ENCODE results near the gene SLC28A1.

The SLC28A1 gene

DNA sequence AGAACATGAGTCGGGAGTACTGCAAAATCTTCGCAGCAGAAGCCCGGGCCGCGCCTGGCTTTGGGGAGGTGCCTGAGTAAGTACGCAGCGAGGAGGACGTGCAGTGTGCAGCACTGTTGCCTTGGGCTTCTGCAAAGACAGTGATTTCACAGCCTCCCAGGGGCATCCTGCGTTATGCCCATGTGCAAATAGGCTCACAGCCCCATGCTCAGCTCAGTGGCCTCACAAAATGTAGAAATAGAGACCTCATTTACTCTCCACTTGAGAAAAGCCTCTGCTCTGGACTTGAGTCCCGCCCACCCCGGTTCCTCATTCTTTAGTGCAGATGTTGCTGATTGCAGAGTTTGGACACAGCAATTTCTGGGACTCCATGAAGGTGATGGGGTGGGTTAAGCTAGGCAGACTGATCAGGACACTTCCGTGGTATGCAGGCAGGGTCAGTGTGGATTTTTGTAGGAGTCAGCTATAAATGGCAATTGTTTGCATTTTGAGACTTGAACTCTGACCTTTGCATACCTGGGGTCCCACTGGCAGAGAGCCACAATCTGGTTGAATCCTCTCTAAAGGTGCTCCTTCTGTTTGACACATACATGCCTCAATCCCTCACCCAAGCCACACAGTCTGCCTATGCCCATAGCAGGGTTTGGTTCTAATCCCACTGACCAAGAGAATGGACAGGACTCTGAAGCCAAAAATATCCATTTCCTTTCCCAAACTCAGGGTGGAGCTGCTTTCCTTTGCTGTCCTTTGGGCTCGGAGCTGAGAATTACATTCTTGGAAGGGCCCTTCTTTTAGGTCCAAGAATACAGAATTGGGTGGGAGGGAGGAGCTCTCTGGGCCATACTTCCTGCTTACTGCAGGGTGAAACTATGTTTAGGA lies 20.7 kb upstream of the SLC28A1 start:
- Histone ChIP-seq H3K4me1 (ENCODE audit: control insufficient read depth, insufficient read depth, low read length) (no peaks in the 10 kb centered on the region), H3K27me3 (ENCODE audit: control insufficient read depth, insufficient read depth, low read length) (no peaks in the 10 kb centered on the region), H3K36me3 (ENCODE audit: control insufficient read depth, insufficient read depth, low read length) (peaks cover 4% of the 10 kb centered on the region), H3K9me3 (ENCODE audit: control insufficient read depth, insufficient read depth, low read length) (no peaks in the 10 kb centered on the region), H3K9ac (ENCODE audit: low read depth, low read length) (no peak overlapping the region), H3K4me3 (ENCODE audit: low read depth, low read length) (no peak overlapping the region)

DNA sequence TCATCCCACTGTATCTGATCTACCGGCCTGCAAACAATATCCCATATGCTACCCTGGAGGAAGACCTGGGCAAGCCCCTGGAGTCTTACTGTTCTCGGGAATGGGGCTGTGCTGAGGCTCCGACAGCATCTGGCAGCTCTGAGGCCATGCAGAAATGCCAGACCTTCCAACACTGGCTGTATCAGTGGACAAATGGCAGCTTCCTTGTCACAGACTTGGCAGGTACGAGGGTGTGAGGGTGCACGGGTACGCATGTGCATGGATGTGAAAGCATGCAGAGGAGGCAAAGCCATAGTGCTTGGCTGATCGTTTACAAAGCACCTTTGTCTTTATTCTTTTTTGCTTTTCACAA lies 20.0 kb upstream of the SLC28A1 start:
- H3K9ac ChIP-seq (ENCODE audit: low read depth, low read length) = no peak overlapping the region
- H3K9me3 ChIP-seq (ENCODE audit: control insufficient read depth, insufficient read depth, low read length) = no peaks in the 10 kb centered on the region
- H3K27me3 ChIP-seq (ENCODE audit: control insufficient read depth, insufficient read depth, low read length) = no peaks in the 10 kb centered on the region
- no peak overlapping the region for H3K4me3 ChIP-seq (ENCODE audit: low read depth, low read length)
- H3K4me1 ChIP-seq (ENCODE audit: control insufficient read depth, insufficient read depth, low read length) = no peaks in the 10 kb centered on the region
- no peaks in the 10 kb centered on the region for H3K36me3 ChIP-seq (ENCODE audit: control insufficient read depth, insufficient read depth, low read length)

DNA sequence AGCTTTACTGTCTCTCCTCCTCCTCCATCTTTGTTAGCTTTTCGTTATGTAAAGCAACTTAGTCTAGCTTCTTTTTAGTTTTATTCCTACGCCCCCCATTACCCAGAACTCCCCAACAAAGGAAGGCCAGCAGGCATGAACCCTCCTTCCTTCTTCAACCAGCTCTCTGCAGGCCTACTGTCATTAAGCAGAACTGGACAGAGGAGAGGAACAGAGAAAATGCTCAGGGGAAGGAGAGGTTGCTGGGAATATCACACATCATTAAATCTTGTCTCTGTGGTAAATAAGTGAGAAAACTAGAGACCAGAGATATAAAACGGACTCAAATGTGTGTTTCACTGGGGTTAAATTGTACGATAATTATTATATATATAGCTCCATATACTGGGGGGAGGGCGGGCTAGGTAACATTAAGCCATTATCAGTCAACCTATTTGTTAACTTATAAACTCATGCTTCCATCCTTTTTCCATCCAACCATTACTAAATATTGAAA lies 19.3 kb upstream of the SLC28A1 start:
- no peaks in the 10 kb centered on the region for H3K36me3 ChIP-seq (ENCODE audit: control insufficient read depth, insufficient read depth, low read length)
- H3K4me1 ChIP-seq (ENCODE audit: control insufficient read depth, insufficient read depth, low read length) = no peaks in the 10 kb centered on the region

DNA sequence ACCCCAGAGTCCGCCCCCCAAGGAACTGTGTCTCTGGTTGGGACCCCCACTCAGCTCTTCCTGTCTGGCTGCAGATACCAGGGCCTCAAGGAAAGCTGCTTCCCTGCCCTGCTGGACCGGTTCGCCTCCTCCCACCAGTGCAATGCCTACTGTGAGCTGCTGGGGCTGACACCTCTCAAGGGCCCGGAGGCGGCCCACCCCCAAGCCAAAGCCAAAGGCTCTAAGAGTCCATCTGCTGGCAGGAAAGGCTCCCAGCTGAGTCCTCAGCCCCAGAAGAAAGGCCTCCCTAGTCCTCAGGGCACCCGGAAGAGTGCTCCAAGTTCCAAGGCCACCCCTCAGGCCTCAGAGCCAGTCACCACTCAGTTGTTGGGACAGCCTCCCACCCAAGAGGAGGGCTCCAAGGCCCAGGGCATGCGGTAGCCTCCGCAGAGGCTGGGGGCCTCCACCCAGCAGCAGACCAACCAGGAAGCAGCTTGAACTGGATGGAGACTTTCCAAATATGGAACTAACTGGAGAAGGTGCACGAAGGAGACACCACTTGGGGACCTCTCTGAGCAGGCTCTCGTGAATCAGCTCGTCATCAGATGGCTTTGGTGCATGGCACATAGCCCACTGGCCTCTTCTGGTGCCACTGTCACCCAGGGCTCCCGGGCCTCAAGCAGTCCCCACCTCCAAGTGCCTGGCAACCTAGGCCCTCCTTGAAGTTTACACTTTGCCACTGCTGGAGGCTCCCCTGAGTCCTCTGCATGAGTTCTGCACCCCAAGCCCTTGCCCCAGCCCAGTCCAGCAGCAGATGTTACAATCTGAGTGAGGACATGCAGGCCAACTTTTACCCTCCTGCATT lies 16.2 kb upstream of the SLC28A1 start:
- Histone ChIP-seq H3K4me1 (ENCODE audit: control insufficient read depth, insufficient read depth, low read length) (no peaks in the 10 kb centered on the region), H3K4me3 (ENCODE audit: low read depth, low read length) (no peak overlapping the region), H3K27me3 (ENCODE audit: control insufficient read depth, insufficient read depth, low read length) (no peaks in the 10 kb centered on the region), H3K9me3 (ENCODE audit: control insufficient read depth, insufficient read depth, low read length) (no peaks in the 10 kb centered on the region), H3K9ac (ENCODE audit: low read depth, low read length) (no peak overlapping the region), H3K36me3 (ENCODE audit: control insufficient read depth, insufficient read depth, low read length) (no peaks in the 10 kb centered on the region)

More for the DNA sequence above, 19.3 kb upstream of the SLC28A1 start:
- H3K9ac ChIP-seq (ENCODE audit: low read depth, low read length) = no peak overlapping the region
- no peaks in the 10 kb centered on the region for H3K9me3 ChIP-seq (ENCODE audit: control insufficient read depth, insufficient read depth, low read length)
- no peak overlapping the region for H3K4me3 ChIP-seq (ENCODE audit: low read depth, low read length)
- no peaks in the 10 kb centered on the region for H3K27me3 ChIP-seq (ENCODE audit: control insufficient read depth, insufficient read depth, low read length)

DNA sequence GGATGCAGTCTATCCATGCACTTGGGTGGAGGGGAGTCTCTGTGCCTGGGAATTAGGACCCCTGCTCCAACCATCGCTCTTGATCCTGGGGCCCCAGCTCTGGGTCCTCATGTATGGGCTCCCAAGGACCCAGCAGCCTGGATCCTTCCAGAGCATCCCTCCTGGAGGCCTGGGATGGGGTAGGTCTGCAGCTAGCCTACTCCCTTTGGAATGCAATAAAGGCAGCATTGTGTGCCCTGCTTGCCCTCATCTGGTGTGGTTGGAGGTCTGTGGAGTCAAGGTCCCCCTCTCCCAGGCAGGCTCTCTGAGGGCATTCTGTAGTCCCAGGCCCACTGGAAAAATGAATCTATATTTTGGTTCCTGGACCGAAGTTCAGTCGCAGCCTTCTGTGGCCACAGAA lies 15.0 kb upstream of the SLC28A1 start:
- Histone ChIP-seq H3K4me3 (ENCODE audit: low read depth, low read length) (no peak overlapping the region), H3K9me3 (ENCODE audit: control insufficient read depth, insufficient read depth, low read length) (no peaks in the 10 kb centered on the region), H3K27me3 (ENCODE audit: control insufficient read depth, insufficient read depth, low read length) (no peaks in the 10 kb centered on the region), H3K36me3 (ENCODE audit: control insufficient read depth, insufficient read depth, low read length) (no peaks in the 10 kb centered on the region), H3K9ac (ENCODE audit: low read depth, low read length) (no peak overlapping the region), H3K4me1 (ENCODE audit: control insufficient read depth, insufficient read depth, low read length) (no peaks in the 10 kb centered on the region)

DNA sequence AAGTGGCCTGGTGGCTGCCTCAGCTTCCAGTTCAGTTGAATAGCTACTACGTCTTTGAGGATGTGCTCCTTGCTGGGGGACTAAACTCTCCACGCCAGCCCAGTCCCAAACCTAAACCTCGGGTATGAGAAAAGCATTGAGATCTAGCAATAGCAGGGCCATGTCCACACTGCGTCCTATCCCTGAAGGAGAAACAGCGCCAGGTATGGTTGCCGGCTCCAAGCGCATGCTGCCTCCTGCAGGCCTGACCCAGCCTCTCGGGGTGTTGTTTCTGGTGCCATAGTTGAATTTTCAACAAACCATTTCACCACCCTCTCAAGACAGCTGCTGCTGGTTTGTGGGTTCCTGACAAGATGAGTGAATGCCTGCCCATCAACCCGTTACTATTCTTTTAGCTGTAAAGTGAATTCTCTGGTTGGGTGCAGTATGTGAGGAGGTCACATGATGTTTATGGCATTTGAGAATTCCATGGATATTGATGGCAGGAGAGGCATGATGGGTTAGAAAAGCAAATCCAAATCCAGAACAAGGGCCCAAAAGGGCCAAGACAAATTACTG lies 13.0 kb upstream of the SLC28A1 start:
- Histone ChIP-seq H3K27me3 (ENCODE audit: control insufficient read depth, insufficient read depth, low read length) (no peaks in the 10 kb centered on the region), H3K9me3 (ENCODE audit: control insufficient read depth, insufficient read depth, low read length) (no peaks in the 10 kb centered on the region), H3K9ac (ENCODE audit: low read depth, low read length) (no peak overlapping the region), H3K4me1 (ENCODE audit: control insufficient read depth, insufficient read depth, low read length) (no peaks in the 10 kb centered on the region), H3K4me3 (ENCODE audit: low read depth, low read length) (no peak overlapping the region), H3K36me3 (ENCODE audit: control insufficient read depth, insufficient read depth, low read length) (no peaks in the 10 kb centered on the region)

DNA sequence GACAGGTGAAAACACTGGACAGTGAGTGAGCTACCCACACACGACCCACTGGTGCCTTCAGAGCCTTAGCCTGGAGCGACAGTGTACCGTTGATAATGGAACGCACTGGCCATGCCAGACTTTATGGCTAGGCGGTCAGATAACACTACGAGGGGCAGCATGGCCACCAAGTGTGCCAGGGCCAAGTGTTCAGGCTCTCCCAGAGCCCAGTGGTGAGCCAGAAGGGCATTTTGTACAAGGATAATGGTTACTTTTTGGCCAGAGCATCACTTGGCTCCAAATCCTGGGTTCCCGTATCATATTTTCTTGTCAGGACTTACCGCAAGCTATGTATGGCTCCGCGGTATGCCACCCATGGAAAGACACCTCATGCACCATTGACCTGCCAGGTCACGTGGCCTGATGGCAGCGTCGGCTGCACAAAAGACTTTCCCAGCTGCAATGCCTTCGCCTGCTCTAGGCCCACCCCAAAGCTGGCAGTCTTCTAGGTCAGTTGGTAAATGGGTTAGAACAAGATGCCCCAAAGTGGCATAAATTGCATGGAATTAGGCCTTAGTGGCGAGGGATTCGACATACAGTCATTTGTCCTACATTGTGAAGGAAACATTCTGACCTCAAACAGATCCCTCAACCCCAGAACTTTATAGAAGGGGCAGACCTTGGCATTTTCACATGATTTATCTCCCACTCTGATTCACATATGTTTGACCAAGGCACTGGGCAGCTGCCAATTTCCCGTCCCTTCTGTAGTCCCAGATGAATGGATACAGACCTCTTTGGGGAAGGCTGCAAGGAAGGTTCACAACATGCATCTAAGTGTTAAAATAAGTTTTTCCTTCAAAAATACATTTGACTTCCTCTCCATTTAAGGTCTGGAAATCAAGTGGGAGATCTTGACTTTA lies 12.2 kb upstream of the SLC28A1 start:
- no peaks in the 10 kb centered on the region for H3K36me3 ChIP-seq (ENCODE audit: control insufficient read depth, insufficient read depth, low read length)
- H3K9me3 ChIP-seq (ENCODE audit: control insufficient read depth, insufficient read depth, low read length) = no peaks in the 10 kb centered on the region
- no peak overlapping the region for H3K9ac ChIP-seq (ENCODE audit: low read depth, low read length)
- H3K4me1 ChIP-seq (ENCODE audit: control insufficient read depth, insufficient read depth, low read length) = no peaks in the 10 kb centered on the region
- no peaks in the 10 kb centered on the region for H3K27me3 ChIP-seq (ENCODE audit: control insufficient read depth, insufficient read depth, low read length)
- H3K4me3 ChIP-seq (ENCODE audit: low read depth, low read length) = no peak overlapping the region

DNA sequence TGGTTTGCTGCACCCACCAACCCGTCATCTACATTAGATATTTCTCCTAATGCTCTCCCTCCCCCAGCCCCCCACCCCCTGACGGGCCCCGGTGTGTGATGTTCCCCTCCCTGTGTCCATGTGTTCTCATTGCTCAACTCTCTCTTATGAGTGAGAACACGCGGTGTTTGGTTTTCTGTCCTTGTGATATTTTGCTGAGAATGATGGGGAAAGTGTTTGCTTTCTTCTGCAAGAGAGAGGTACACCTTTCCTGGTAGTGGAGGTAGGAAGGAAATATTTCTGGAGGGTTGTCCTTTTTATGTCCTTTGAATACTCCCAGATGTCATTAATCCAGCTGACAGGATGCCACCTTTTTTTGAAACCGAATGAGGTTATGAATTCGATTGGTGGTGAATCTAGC lies 10.5 kb upstream of the SLC28A1 start:
- no peak overlapping the region for H3K9ac ChIP-seq (ENCODE audit: low read depth, low read length)
- no peaks in the 10 kb centered on the region for H3K27me3 ChIP-seq (ENCODE audit: control insufficient read depth, insufficient read depth, low read length)
- no peak overlapping the region for H3K4me3 ChIP-seq (ENCODE audit: low read depth, low read length)
- no peaks in the 10 kb centered on the region for H3K36me3 ChIP-seq (ENCODE audit: control insufficient read depth, insufficient read depth, low read length)
- H3K4me1 ChIP-seq (ENCODE audit: control insufficient read depth, insufficient read depth, low read length) = no peaks in the 10 kb centered on the region
- H3K9me3 ChIP-seq (ENCODE audit: control insufficient read depth, insufficient read depth, low read length) = no peaks in the 10 kb centered on the region

DNA sequence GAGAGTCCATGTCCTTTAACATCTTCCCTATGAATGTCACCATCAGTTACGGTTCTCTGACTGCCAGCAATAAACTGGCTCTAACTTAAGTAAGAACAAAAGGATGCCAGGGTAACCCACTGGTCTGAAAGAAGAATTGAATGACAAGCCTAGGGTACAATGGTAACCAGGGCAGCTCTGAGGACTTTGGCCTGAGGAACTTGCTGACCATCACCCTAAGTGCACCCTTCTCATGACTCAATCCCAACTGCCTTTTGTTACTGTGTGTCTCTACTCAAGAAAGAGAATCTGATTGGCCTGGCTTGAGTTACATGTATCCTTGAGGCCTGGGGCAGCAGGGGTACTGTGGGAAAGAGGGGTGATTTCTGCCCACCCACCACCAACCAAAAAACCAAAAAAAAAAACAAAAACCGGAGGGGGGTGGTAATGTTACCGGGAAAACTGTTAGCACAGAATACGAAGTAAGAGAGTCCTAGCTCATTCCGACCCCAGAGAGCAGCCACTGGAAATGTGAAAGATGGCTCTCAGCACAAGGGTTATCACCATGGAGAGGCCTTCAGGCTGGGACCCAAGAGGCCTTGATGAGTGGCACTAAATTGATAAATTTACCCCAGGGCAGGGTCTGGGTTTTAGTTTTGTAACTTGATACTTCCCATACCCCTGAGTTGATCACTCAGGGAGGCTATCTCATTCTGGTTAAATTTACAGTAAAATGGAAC lies 9.3 kb upstream of the SLC28A1 start:
- no peak overlapping the region for H3K9ac ChIP-seq (ENCODE audit: low read depth, low read length)
- no peaks in the 10 kb centered on the region for H3K4me1 ChIP-seq (ENCODE audit: control insufficient read depth, insufficient read depth, low read length)
- H3K27me3 ChIP-seq (ENCODE audit: control insufficient read depth, insufficient read depth, low read length) = no peaks in the 10 kb centered on the region
- H3K9me3 ChIP-seq (ENCODE audit: control insufficient read depth, insufficient read depth, low read length) = no peaks in the 10 kb centered on the region
- no peaks in the 10 kb centered on the region for H3K36me3 ChIP-seq (ENCODE audit: control insufficient read depth, insufficient read depth, low read length)
- H3K4me3 ChIP-seq (ENCODE audit: low read depth, low read length) = no peak overlapping the region

DNA sequence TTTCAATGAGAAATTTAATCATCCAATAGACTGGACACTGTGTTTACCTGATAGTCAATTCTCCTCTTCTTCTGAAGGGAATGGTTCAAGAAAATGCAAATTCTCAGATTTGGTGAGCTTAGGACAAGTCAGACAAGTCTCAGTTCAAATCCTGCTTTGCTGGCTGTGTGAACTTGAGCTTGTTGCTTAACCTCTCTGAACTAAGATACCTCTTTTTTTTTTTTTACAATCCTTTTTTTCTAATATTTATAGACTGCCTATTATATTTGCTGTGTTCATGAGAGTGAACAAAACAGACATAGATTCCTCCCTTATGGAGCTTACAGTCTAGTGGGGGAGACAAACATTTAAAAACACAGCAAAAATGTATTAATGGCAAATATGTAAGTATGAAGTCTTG lies 8.2 kb upstream of the SLC28A1 start:
- Histone ChIP-seq H3K4me3 (ENCODE audit: low read depth, low read length) (no peak overlapping the region), H3K9ac (ENCODE audit: low read depth, low read length) (no peak overlapping the region), H3K36me3 (ENCODE audit: control insufficient read depth, insufficient read depth, low read length) (no peaks in the 10 kb centered on the region), H3K9me3 (ENCODE audit: control insufficient read depth, insufficient read depth, low read length) (no peaks in the 10 kb centered on the region), H3K27me3 (ENCODE audit: control insufficient read depth, insufficient read depth, low read length) (no peaks in the 10 kb centered on the region), H3K4me1 (ENCODE audit: control insufficient read depth, insufficient read depth, low read length) (no peaks in the 10 kb centered on the region)
